ENCODE measurements around the gene CCDC92. TPM values are rescaled to one million over a fixed set of nuclear protein-coding genes. Genes with fewer than 3 reads are reported as not detected.
"Not testable (repeated sequence)": the region's sequence is repeated elsewhere in the genome, so short reads cannot be mapped to it uniquely, and the experiment has no call there.

CCDC92 gene
- polyA plus RNA-seq, 3 donors = 48.7 to 56.0 (median 49.2) TPM

DNA sequence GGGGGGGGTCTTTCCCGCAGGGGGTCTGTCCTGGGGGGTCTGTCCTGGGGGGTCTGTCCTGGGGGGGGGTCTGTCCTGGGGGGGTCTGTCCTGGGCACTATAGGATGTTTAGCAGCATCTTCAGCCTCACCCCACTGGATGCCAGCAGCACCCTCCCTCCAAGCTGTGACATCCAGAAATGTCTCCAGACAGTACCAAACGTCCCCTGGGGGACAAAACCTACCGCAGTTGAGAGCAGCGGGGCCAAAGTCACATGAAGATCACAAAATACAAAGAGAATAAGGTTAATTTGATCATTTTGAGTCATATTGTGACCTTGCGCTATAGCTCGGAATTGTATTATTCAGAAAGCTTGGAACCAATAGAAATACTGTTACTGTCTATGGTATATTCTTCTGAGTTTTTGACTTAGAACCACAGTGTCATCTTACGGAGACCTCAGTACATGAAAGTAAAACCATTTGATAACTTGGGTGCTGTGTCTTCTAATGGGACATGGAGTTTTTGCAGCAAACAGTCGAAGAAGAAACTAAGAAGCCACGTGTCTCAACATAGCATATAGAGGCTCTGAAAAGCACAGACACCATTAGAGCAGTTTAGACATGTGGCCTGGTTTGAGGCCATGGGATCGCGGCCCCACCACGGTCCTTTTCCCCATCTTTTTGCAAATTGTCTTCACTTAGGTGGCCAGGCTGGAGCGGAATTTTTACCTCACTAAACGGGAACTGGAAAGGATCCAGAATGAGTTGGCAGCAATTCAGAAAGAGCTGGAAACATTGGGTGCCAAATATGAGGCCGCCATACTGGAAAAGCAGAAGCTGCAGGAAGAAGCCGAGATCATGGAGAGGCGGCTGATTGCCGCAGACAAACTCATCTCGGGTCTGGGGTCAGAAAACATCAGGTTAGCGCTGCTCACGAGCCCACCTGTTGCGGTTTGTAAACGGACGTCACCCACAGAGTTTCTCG, 59.9 kb downstream of the CCDC92 start:
- no peak for DNase-seq

- DNase-seq = not testable (repeated sequence)
These were observed 60.8 kb downstream of the CCDC92 start for GRCh38 chr12:123911672-123912409.

DNA sequence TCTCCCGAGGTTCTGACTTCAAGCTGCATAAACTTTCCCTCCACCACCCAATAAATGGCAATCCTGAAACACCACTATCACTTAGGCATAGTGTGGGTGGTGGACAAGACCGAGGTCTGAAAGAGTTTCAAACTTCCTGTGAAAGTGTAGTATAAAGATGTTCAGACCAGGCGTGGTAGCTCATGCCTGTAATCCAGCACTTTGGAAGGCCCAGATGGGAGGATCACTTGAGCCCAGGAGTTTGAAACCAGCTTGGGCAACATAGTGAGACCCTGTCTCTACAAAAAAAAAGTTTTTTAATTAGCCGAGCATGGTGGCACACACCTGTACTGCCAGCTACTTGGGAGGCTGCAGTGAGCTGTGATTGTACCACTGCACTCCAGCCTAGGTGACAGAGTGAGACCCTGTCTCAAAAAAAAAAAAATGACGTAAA, 61.9 kb downstream of the CCDC92 start:
- DNase-seq = no peak

DNA sequence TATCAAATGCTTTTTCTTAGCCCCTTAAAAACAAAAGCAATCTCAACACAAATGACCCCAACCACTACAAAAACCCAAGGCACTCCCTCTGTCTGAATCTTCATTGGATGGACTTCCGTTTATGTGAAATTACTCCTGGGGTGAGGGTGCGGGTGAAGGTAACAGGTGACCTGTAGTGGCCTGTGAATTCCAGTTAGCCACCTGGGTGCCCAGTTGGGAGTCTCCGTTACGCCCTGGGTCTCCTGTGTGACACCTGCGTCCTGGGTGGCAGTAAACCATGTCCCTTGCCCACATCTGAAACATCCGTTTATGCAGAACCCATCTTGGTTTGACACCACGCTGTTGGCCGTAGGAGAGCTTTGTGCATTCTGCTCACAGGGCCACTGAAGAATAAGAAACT, 62.6 kb downstream of the CCDC92 start:
- DNase-seq = no peak

- DNase-seq = no peak
These were observed 63.5 kb downstream of the CCDC92 start for GRCh38 chr12:123908884-123909725.

DNA sequence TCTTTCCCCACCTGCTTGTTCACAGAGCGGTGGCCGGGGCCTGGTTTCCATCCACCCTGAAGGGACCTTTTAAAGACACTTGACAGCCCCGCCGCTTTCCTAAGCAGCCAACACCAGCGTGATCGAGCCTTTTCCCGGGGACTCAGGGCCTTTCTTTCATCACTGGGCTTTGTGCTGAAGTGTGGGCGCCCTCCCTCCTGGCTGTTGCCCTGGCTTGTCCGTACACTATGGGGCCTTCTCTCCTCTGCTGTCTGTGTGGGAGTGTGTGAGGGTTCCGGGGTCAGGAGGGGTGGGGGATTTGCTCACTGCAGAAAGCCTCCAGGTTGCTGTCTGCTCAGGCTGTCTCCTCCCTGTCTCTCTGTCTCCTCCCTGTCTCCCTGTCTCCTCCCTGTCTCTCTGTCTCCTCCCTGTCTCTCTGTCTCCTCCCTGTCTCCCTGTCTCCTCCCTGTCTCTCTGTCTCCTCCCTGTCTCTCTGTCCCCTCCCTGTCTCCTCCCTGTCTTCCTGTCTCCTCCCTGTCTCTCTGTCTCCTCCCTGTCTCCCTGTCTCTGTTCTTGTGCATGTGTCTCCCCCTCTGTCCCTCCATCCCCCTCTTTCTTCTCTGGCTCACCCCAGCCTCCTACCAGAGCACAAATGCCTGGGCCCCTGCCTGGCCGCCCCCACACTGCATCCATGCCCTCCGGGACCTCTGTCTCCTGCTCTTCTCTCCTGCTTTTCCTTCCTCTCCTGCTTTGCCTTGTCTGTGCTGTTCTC, 64.7 kb downstream of the CCDC92 start:
- no peak for DNase-seq

- DNase-seq = no peak
These were observed 65.8 kb downstream of the CCDC92 start for GRCh38 chr12:123906711-123907420.

DNA sequence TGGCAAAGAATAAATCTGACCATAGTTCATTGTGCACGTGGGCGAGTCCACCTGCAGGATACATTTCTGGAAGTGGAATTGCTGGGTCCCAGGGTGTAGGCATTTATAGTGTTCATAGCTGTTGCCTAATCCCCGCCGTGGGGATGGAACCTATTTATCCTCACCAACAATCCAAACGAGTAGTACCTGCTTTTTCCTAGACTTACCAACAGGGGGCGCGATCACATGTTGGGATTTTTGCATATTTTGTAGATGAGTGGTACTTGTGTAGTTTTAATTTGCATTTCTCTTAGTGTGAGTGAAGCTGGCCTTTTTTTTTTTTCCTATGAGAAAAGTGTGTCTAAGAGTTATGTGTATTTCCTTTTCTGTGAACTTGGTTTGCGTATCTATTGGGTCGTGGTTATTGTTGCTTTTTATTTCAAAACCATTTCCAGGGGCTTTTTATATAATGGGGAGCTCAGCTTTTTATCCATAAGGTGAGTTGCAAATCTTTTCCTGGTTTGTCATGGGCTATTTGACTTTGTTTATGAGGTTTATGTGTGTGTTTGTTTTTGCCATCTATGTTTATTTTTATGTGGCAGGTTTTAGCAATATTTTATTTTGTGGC, 67.2 kb downstream of the CCDC92 start:
- no peak for DNase-seq

DNA sequence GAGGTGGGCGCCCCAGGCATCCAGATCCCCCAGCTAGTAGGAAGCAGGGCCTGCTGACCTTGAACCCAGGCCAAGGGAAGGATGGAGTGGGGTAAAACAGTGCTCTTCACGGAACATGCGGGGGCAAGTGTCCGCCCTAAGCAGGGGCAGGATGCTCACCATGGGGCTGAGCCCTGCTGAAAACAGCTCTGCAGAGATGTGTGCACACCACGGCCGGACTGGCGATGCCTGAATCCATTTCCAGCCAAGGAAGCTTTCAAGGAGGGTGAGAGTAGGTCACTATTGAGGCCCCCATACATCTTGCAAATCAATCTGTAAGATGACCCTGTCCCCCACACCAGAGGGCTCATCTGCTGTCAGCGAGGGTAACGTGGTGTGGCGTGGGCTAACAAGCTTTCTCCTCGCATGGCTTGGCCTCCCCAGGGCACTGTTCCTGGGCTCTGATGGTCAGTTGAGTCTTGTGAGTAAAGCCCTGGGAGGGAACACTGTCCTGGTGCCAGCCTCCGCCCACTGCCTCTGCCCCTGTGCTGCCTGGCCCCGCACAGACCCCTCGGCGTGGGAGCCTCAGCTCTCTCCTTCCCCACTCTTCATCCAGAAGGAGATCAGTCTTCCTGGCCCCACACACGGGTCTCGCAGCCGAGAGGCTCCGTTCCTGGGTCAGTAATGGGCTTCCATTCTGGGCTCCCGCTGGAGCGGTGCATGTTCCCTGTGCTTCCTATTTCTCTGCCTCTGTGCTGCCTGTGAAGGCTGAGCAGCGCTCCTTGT, 69.1 kb downstream of the CCDC92 start:
- no peak for DNase-seq

- no peak for DNase-seq
These were observed 69.8 kb downstream of the CCDC92 start for GRCh38 chr12:123902821-123903220.

- DNase-seq = no peak
These were observed 71.7 kb downstream of the CCDC92 start for GRCh38 chr12:123900871-123901376.

GRCh38 chr12:123899368-123899767, 73.3 kb downstream of the CCDC92 start:
- no peak for DNase-seq

GRCh38 chr12:123898673-123899072, 74.0 kb downstream of the CCDC92 start:
- no peak for DNase-seq

GRCh38 chr12:123897221-123897620, 75.4 kb downstream of the CCDC92 start:
- no peak for DNase-seq

GRCh38 chr12:123896767-123897166, 75.9 kb downstream of the CCDC92 start:
- DNase-seq = no peak

- DNase-seq = no peak
These were observed 77.2 kb downstream of the CCDC92 start for GRCh38 chr12:123895451-123895850.

GRCh38 chr12:123894823-123895345, 77.7 kb downstream of the CCDC92 start:
- DNase-seq = no peak

GRCh38 chr12:123893276-123893675, 79.4 kb downstream of the CCDC92 start:
- DNase-seq = no peak

GRCh38 chr12:123892853-123893252, 79.8 kb downstream of the CCDC92 start:
- DNase-seq = no peak

All from renal pelvis (tissue), 4 donors.